ENCODE data around the gene WNK2.

WNK2 gene

DNA sequence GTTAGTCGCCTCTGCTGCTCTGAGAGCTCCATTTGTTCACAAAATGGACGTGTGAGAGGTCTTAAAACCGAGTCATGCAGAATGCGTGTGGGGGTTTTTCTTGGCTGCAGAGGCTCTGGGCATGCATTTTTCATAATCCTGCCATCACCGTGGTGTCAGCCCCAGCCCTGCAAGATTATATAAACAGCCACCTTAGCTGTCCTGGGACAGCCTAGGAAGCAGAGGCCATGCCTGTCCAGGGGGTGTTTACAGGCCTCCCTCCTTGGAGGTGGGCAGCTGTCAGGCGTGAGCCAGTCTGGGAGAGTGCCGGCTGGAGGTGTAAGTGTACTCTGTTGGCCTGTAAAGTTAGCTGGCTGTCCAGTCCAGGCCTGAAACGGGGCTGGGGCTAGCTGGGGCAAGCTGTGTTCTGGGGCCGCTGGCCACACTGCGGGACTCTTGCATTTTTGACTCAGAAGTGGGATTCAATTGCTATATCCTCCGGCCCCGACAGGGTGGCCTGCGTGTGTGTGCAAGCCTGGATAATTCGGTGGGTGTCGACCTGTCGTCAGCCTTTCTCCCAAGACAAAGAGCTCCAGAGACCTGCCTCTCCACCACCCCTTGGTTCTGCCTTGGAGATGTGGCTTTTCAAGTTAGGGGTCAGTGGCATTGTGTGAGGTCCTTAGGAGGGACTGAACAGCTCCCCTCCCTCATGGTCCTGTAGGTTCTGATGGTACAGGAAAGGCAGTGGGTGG lies 2.4 kb downstream of the WNK2 start:
- DNase-seq = no peak

DNA sequence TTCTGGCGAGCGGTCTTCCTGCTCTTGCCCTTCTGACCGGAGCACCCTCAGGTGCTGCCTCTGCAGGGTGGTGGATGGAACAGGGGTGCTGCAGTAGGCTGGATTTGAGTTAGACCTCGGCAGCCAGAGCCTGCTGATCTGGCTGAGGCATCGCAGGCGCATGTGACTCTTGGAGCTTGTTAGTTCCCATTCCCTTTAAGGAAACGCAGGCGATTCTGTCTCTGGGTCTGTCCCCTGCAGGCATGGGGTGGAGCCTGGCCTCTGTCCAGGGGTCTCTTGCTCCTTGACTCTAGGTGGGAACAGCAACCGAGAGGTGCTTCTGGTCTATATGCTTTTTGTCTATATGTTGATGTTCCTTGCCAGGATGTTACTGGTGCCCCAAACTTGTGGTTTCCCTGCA lies 3.1 kb downstream of the WNK2 start:
- no peak for DNase-seq

DNA sequence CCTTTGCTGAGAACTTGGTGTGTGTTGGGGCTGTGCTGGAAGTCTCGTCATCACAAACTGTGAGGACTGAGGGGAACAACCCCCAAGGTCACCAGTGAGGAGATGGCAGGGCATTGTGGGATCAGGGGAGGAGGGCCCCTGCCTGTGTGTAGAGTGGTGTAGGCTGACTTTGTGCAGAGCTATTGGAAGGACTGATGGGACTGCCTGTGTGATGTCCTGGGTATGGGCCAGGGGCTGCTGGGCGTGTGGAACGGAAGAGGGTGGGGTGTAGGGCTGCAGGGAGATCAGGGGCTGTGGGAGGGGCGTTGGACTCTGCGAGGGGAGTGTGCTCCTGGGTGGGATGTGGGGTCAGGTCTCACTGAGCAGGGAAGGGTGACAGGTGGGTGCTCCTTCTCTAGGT lies 3.6 kb downstream of the WNK2 start:
- DNase-seq = no peak

GRCh38 chr9:93188426-93189368 lies 4.8 kb downstream of the WNK2 start:
- no peak for DNase-seq

DNA sequence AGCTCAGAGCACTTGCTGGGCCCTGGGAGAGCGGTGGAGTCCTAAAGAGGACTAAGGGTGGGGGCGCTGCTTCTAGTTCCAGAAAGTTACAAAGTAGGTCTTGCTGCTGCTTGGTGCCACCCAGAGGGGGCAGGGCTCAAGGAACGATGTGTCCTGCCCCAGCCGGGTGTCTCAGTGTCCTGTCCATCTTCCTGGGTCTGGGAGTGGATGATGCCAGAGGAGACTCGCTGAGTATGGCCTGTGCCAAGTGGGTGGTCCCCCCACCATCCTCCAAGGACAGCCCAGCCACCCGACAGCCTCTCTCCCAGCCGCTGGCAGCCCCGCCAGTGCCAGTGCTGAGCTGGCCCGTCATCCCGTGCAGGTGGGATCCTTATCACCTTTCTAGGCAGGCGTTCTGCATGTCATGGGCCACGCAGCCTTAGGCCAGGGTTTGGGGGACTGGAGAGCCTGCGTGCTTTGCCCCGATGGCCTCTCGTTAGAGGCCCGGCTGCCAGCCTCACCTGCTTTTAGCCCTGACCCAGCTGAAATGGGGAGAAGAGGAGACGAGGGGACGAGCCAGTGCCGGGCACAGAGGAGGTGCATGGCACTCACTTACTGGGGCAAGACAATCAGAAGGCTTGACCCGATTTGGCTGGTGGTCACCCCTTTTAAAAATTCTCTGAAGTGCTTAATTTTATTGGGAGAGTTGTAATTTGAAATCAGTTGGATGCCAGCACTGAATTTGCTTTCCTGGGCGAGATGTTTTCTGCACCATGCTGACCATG lies 5.6 kb downstream of the WNK2 start:
- no peak for DNase-seq

GRCh38 chr9:93190133-93190525 lies 6.2 kb downstream of the WNK2 start:
- DNase-seq = no peak

DNA sequence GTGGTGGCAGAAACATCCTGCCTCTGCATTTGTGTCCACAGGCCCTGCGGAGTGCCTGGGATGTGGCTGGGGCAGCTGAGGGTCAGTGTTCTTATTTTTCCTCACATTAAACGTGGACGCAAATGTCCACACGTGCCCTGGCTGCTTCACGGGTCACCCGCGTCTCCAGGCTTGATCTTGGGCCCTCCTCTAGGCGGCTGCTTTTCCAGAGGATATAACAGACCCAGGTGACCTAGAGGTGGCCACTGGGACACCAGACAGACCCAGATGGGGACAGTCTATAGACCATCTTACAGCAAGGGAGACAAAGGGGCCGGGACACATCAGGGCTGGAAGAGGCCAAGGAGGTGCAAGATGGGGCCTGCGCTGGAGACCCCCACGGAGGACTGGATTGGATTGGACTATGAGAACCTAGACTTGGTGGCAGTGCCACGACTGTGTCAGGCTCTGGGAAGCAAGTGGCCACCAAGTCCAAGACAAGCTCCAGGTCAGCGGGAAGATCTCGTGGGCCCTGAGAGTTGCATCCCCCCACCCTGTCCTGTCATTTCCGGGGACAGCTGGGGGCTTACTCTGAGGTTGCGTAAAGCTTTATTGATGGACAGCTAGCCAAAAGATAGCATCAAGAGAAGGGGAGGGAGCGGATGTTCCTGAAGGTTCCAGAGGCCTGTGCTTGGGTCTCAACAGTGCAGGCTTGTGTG lies 6.9 kb downstream of the WNK2 start:
- no peak for DNase-seq

DNA sequence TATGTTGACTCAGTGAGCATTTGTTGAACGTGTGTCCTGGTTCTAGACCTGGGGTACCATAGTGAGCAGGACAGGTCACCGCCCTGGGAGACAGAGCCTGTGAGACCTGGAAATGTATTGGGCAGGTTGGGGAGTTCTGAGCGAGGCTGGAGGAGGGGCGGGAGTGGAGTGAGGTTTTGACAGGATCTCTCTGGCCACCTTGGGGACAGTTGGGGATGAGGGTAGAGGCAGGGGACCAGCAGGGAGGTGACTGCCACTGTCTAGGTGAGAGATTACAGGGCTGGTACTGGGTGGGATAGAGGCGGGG lies 7.4 kb downstream of the WNK2 start:
- DNase-seq = no peak

DNA sequence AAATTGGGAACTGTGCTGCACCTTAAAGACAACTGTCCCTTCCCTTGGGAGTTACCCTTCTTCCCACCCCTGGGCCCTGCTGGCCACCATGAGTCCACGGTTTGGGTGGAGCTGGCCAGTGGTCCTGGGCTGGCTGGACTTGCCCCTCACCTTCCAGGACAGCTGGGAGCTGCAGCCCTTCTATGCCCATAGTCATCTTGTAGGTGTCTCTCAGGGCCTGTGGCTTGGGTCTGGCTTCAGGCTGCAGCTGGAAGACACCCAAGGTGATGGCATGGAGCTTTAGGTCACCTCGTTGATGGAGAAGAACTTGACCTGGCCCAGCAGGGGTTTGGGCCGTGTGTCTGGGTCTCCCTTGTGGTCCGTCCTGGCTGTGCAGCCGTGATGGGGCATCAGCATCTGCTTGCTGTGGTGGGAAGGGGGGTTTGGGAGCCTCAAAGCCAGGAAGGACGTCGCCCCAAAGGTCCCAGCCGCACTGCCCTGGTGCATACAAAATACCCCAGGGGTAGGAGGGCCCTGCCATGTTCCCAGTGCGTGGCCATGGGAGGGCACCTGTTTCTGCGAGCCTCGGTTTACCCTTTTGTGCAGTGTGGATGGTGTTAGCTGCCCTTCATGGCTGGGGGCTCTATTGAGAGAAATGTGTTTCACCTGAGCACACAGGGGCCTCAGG lies 8.9 kb downstream of the WNK2 start:
- no peak for DNase-seq

- DNase-seq = no peak
These were observed 9.7 kb downstream of the WNK2 start for GRCh38 chr9:93193388-93194220.

GRCh38 chr9:93194221-93194625 lies 10.3 kb downstream of the WNK2 start:
- no peak for DNase-seq

DNA sequence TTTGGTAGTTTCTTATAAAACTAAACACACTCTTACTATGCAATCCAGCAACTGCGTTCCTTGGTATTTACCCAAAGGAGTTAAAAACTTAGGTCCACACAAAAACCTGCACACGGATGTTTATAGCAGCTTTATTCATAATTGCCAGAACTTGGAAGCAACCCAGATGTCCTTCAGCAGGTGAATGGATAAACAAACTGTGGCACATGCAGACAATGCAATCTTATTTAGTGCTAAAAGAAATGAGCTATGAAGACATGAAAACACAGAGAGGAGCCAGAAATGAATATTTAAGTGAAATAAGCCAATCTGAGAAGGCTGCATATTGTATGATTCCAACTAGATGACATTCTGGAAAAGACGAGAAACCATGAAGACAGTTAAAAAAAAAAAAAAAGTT lies 10.7 kb downstream of the WNK2 start:
- DNase-seq = no peak

GRCh38 chr9:93196096-93197055 lies 12.4 kb downstream of the WNK2 start:
- no peak for DNase-seq

GRCh38 chr9:93197670-93198069 lies 13.7 kb downstream of the WNK2 start:
- DNase-seq = no peak

GRCh38 chr9:93198117-93198837 lies 14.3 kb downstream of the WNK2 start:
- no peak for DNase-seq

DNA sequence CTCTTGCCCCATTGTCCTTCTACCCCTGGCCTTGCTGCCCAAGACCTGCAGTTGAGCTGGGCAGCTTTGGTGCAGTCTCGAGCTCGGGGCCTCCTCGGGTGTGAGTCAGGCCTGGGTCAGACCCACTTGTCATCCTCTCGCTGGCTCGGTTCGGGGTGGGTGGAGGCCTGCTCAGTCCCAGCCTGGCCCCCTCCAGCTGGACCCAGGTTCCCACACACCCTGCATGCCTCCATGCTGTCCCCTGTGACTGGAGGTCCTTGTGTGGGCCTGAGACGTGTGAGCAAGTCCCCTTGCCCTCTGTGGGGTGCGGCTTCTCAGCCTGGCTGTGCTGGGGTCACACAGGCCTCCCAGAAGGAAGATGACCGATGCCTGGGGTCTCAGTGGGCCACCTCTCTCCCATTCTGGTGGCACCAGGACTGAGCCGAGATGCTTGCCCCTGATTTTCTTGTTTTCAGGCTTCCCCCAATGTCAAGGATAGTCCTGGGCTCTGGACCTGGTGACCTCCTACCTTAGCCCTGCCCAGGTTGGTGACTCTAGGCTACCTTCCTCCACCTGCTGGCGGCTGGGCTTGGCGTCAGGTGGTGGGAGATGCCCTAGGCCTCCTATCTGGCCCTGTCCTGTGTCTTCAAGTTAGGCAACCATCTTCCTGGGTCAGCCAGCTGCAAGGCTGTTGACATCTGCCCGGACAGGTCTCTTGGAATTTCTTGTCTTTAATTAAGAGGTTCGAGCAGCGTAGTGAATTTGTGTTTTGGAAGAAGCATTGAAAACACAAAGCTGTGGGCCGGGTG lies 15.1 kb downstream of the WNK2 start:
- DNase-seq = no peak

DNA sequence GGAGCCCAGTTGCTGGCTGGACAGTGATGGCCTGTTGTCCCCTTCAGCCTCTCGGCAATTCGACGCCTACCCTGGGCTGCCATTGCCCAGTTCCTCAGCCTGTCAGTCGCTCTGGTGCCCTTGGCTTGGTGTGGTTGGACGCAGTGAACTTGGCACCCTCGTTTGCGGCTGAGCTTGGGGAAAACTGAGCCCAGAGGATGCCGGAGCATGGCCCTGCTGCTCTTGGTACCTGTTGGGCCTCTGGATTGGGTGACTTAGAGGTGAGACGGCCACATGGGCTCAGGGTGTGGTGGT lies 16.5 kb downstream of the WNK2 start:
- no peak for DNase-seq

GRCh38 chr9:93200989-93201334 lies 17.0 kb downstream of the WNK2 start:
- no peak for DNase-seq
